SU-DHL-6 (cell line): ENCODE measurements around the gene ANKS1B.

Experiments used
- H2AFZ ChIP-seq: fragments of 200-600 bp; sonication (generic); 2 replicates; pipeline ENCODE4 v1.6.1; 2014; ENCODE audit warnings: low read depth, mild to moderate bottlenecking, moderate library complexity, mixed read lengths, antibody characterized with exemption, low read length; ENCODE audit not compliant: severe bottlenecking
- H3F3A ChIP-seq: fragments of 200-600 bp; shearing (Covaris generic); 2 replicates; pipeline ENCODE4 v1.6.0; 2016; ENCODE audit warnings: antibody characterized with exemption, mild to moderate bottlenecking; ENCODE audit not compliant: insufficient read depth
- H3K27ac ChIP-seq: fragments of 200-600 bp; sonication (generic); 2 replicates; pipeline ENCODE4 v1.5.1; 2016; ENCODE audit warnings: low read depth, mild to moderate bottlenecking, low read length, moderate library complexity, mixed read lengths
- H3K27me3 ChIP-seq: fragments of 200-600 bp; sonication (generic), shearing (Covaris generic); 2 replicates; pipeline ENCODE4 v1.6.0; 2014; ENCODE audit warnings: mild to moderate bottlenecking, low read length
- H3K36me3 ChIP-seq: fragments of 200-600 bp; sonication (generic); 2 replicates; pipeline ENCODE4 v1.6.1; 2014; ENCODE audit warnings: mild to moderate bottlenecking, low read length, mixed read lengths
- H3K4me2 ChIP-seq: fragments of 300-600, 200-600 bp; shearing (Covaris generic), sonication (generic); 2 replicates; pipeline ENCODE4 v1.6.0; 2014; ENCODE audit warnings: low read length, low read depth, mild to moderate bottlenecking; ENCODE audit not compliant: poor library complexity, severe bottlenecking
- H3K4me3 ChIP-seq: fragments of 200-600 bp; sonication (generic); 2 replicates; pipeline ENCODE4 v1.5.1; 2014; ENCODE audit warnings: antibody characterized with exemption, low read length, mild to moderate bottlenecking, mixed read lengths; ENCODE audit not compliant: insufficient read depth, poor library complexity, severe bottlenecking
- H3K79me2 ChIP-seq: fragments of 200-600 bp; sonication (generic); 2 replicates; pipeline ENCODE4 v1.6.1; 2014; ENCODE audit warnings: mild to moderate bottlenecking, low read length, moderate library complexity; ENCODE audit not compliant: insufficient read depth
- H3K9ac ChIP-seq: fragments of 200-600 bp; sonication (generic); 2 replicates; pipeline ENCODE4 v1.7.0; 2014; ENCODE audit warnings: mild to moderate bottlenecking, low read length
- H3K9me2 ChIP-seq: fragments of 200-600 bp; sonication (generic); replicated peaks from 2 replicates; pipeline ENCODE4 v1.6.1; 2014; ENCODE audit warnings: low read length; ENCODE audit not compliant: insufficient read depth
- H3K9me3 ChIP-seq: fragments of 200-600 bp; sonication (generic); 2 replicates; pipeline ENCODE4 v1.6.1; 2014; ENCODE audit warnings: low read length, mixed read lengths; ENCODE audit not compliant: insufficient read depth
- H4K20me1 ChIP-seq: fragments of 200-600 bp; sonication (generic); 2 replicates; pipeline ENCODE4 v1.6.1; 2014; ENCODE audit warnings: low read depth, mild to moderate bottlenecking, antibody characterized with exemption, low read length, moderate library complexity, mixed read lengths
- EZH2phosphoT487 ChIP-seq: fragments of 200-600 bp; sonication (generic), shearing (Covaris generic); conservative IDR thresholded peaks from 2 replicates; pipeline ENCODE4 v1.6.1; 2018; ENCODE audit warnings: mild to moderate bottlenecking, antibody characterized with exemption, low read length, moderate library complexity, mixed read lengths
- TF ChIP-seq, protein P1 (sequence below): fragments of 200-600 bp; sonication (generic); IDR thresholded peaks from one replicate; pipeline ENCODE4 v1.5.1; 2017; ENCODE audit warnings: antibody characterized with exemption, mild to moderate bottlenecking, low read length, moderate library complexity; ENCODE audit not compliant: insufficient read depth, poor library complexity, severe bottlenecking

ANKS1B gene

GRCh38 chr12:99959549-99960170 lies 25.1 kb downstream of the ANKS1B start:
- H4K20me1 ChIP-seq: no peaks in the 10 kb centered on the region
- H3K36me3 ChIP-seq: no peaks in the 10 kb centered on the region
- H3K9ac ChIP-seq: no peak overlapping the region
- no peak overlapping the region for H3K27ac ChIP-seq
- H3K4me3 ChIP-seq: no peak overlapping the region
- TF ChIP-seq, protein P1, sequence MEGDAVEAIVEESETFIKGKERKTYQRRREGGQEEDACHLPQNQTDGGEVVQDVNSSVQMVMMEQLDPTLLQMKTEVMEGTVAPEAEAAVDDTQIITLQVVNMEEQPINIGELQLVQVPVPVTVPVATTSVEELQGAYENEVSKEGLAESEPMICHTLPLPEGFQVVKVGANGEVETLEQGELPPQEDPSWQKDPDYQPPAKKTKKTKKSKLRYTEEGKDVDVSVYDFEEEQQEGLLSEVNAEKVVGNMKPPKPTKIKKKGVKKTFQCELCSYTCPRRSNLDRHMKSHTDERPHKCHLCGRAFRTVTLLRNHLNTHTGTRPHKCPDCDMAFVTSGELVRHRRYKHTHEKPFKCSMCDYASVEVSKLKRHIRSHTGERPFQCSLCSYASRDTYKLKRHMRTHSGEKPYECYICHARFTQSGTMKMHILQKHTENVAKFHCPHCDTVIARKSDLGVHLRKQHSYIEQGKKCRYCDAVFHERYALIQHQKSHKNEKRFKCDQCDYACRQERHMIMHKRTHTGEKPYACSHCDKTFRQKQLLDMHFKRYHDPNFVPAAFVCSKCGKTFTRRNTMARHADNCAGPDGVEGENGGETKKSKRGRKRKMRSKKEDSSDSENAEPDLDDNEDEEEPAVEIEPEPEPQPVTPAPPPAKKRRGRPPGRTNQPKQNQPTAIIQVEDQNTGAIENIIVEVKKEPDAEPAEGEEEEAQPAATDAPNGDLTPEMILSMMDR: no peak
- TF ChIP-seq EZH2phosphoT487: no peak
- no peaks in the 10 kb centered on the region for H3K9me2 ChIP-seq
- H2AFZ ChIP-seq: no peak overlapping the region
- H3K4me2 ChIP-seq: no peak overlapping the region
- no peaks in the 10 kb centered on the region for H3F3A ChIP-seq
- H3K79me2 ChIP-seq: no peaks in the 10 kb centered on the region
- H3K9me3 ChIP-seq: no peaks in the 10 kb centered on the region
- H3K27me3 ChIP-seq: no peaks in the 10 kb centered on the region

- TF ChIP-seq EZH2phosphoT487: no peak
- TF ChIP-seq, protein P1: no peak
- no peaks in the 10 kb centered on the region for H3K79me2 ChIP-seq
- no peaks in the 10 kb centered on the region for H3F3A ChIP-seq
- no peaks in the 10 kb centered on the region for H3K9me2 ChIP-seq
- no peaks in the 10 kb centered on the region for H3K9me3 ChIP-seq
- no peak overlapping the region for H2AFZ ChIP-seq
- no peak overlapping the region for H3K4me3 ChIP-seq
- H3K27me3 ChIP-seq: no peaks in the 10 kb centered on the region
- no peaks in the 10 kb centered on the region for H4K20me1 ChIP-seq
- H3K9ac ChIP-seq: no peak overlapping the region
- H3K4me2 ChIP-seq: no peak overlapping the region
- no peak overlapping the region for H3K27ac ChIP-seq
- H3K36me3 ChIP-seq: no peaks in the 10 kb centered on the region
These were observed 26.8 kb downstream of the ANKS1B start for GRCh38 chr12:99957866-99958466.

GRCh38 chr12:99954724-99955123 lies 30.0 kb downstream of the ANKS1B start:
- no peaks in the 10 kb centered on the region for H3K9me3 ChIP-seq
- TF ChIP-seq EZH2phosphoT487: no peak
- TF ChIP-seq, protein P1: no peak
- no peak overlapping the region for H2AFZ ChIP-seq
- H3K9ac ChIP-seq: no peak overlapping the region
- no peaks in the 10 kb centered on the region for H4K20me1 ChIP-seq
- no peak overlapping the region for H3K4me2 ChIP-seq
- H3K36me3 ChIP-seq: no peaks in the 10 kb centered on the region
- no peaks in the 10 kb centered on the region for H3K27me3 ChIP-seq
- H3K9me2 ChIP-seq: no peaks in the 10 kb centered on the region
- H3K4me3 ChIP-seq: no peak overlapping the region
- H3F3A ChIP-seq: no peaks in the 10 kb centered on the region
- no peak overlapping the region for H3K27ac ChIP-seq
- H3K79me2 ChIP-seq: no peaks in the 10 kb centered on the region
